ENCODE results near the gene DHCR7.

The DHCR7 gene

DNA sequence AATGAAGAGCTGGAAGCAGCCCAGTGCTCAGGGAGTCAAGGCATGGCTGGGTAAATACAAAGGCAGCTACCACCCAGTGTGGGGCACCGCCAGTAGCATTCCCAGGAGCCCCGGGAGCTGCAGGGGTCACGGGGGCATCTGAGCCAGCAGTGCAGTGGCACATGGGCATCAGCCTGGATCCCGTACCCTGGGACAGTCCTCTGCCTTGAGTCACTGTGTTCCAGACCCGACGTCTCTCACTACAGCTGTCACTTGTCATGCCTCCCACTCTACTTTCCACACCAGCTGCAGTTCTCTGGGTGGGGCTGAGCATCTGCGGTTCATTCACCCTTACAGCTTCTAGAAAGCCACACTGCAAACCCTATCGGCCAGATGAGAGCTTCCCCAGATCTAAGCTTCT, 29.6 kb downstream of the DHCR7 start:
- H3K9me3 ChIP-seq (ENCODE audit: insufficient read depth, low read length) = no peaks in the 10 kb centered on the region
- no peaks in the 10 kb centered on the region for H3K9me2 ChIP-seq (replicated peaks; ENCODE audit: insufficient read depth, low read length)
- H3K27me3 ChIP-seq (ENCODE audit: low read length) = no peaks in the 10 kb centered on the region
- H4K20me1 ChIP-seq (ENCODE audit: low read depth, low read length) = no peaks in the 10 kb centered on the region
- no peak overlapping the region for H3K27ac ChIP-seq (ENCODE audit: low read depth, low read length)
- no peak overlapping the region for H3K4me2 ChIP-seq (ENCODE audit: low read depth, low read length, poor library complexity, severe bottlenecking)
- H3K79me2 ChIP-seq (ENCODE audit: insufficient read depth, low read length) = no peaks in the 10 kb centered on the region
- no peaks in the 10 kb centered on the region for H3K36me3 ChIP-seq (ENCODE audit: low read length)
- TF ChIP-seq, protein P1, sequence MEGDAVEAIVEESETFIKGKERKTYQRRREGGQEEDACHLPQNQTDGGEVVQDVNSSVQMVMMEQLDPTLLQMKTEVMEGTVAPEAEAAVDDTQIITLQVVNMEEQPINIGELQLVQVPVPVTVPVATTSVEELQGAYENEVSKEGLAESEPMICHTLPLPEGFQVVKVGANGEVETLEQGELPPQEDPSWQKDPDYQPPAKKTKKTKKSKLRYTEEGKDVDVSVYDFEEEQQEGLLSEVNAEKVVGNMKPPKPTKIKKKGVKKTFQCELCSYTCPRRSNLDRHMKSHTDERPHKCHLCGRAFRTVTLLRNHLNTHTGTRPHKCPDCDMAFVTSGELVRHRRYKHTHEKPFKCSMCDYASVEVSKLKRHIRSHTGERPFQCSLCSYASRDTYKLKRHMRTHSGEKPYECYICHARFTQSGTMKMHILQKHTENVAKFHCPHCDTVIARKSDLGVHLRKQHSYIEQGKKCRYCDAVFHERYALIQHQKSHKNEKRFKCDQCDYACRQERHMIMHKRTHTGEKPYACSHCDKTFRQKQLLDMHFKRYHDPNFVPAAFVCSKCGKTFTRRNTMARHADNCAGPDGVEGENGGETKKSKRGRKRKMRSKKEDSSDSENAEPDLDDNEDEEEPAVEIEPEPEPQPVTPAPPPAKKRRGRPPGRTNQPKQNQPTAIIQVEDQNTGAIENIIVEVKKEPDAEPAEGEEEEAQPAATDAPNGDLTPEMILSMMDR (IDR thresholded peaks at IDR 0.05; ENCODE audit: insufficient read depth, low read length, poor library complexity, severe bottlenecking) = no peak
- no peak for TF ChIP-seq EZH2phosphoT487 (conservative IDR thresholded peaks at IDR 0.05; ENCODE audit: low read length)
- H3K9ac ChIP-seq (ENCODE audit: low read length) = no peak overlapping the region
- H3F3A ChIP-seq (ENCODE audit: insufficient read depth) = no peaks in the 10 kb centered on the region
- no peak overlapping the region for H3K4me3 ChIP-seq (ENCODE audit: insufficient read depth, low read length, poor library complexity, severe bottlenecking)
- H2AFZ ChIP-seq (ENCODE audit: low read depth, low read length, severe bottlenecking) = no peak overlapping the region

DNA sequence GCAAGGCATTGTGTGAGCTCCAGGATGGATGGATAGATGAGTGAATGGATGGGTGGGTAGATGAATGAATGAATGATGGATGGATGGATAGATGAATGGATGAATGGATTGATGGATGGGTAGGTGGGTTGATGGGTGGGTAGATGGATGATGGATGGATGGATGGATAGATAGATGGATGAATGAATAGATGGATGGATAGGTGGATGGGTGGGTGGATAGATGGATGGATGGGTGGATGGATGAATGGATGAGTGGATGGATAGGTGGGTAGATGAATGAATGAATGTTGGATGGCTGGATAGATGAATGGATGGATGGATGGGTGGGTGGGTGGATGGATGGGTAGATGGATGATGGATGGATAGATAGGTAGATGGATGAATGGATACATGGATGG, 33.5 kb downstream of the DHCR7 start:
- TF ChIP-seq, protein P1 (IDR thresholded peaks at IDR 0.05; ENCODE audit: insufficient read depth, low read length, poor library complexity, severe bottlenecking) = no peak
- no peak for TF ChIP-seq EZH2phosphoT487 (conservative IDR thresholded peaks at IDR 0.05; ENCODE audit: low read length)
- Histone ChIP-seq H3F3A (ENCODE audit: insufficient read depth) (no peaks in the 10 kb centered on the region), H4K20me1 (ENCODE audit: low read depth, low read length) (no peaks in the 10 kb centered on the region), H3K36me3 (ENCODE audit: low read length) (no peaks in the 10 kb centered on the region), H3K9me3 (ENCODE audit: insufficient read depth, low read length) (no peaks in the 10 kb centered on the region), H3K79me2 (ENCODE audit: insufficient read depth, low read length) (no peaks in the 10 kb centered on the region), H2AFZ (ENCODE audit: low read depth, low read length, severe bottlenecking) (no peak overlapping the region), H3K4me3 (ENCODE audit: insufficient read depth, low read length, poor library complexity, severe bottlenecking) (no peak overlapping the region), H3K4me2 (ENCODE audit: low read depth, low read length, poor library complexity, severe bottlenecking) (no peak overlapping the region), H3K9ac (ENCODE audit: low read length) (no peak overlapping the region), H3K27me3 (ENCODE audit: low read length) (no peaks in the 10 kb centered on the region), H3K9me2 (replicated peaks; ENCODE audit: insufficient read depth, low read length) (no peaks in the 10 kb centered on the region), H3K27ac (ENCODE audit: low read depth, low read length) (no peak overlapping the region)

DNA sequence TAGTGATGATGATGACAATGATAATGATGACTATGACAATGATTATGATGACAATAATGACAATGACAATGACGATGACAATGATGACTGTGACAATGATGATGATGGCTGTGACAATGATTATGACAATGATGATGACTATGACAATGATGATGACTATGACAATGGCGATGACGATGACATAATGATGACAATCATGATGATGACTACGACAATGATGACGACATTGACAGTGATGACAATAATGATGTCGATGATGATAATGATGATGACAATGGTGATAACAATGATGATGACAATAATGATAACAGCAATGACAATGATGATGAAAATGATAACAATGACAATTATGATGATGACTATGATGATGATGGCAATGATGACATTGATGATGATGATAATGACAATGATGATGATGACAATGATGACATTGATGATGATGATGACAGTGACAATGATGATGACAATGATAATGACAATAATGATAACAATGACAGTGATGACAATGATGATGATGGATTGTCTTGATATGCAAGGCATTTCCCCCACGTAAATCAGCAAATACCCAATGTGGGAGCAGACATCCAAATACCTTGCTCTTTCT, 37.7 kb downstream of the DHCR7 start:
- no peaks in the 10 kb centered on the region for H3K36me3 ChIP-seq (ENCODE audit: low read length)
- no peaks in the 10 kb centered on the region for H3K9me3 ChIP-seq (ENCODE audit: insufficient read depth, low read length)
- H4K20me1 ChIP-seq (ENCODE audit: low read depth, low read length) = no peaks in the 10 kb centered on the region
- no peaks in the 10 kb centered on the region for H3K9me2 ChIP-seq (replicated peaks; ENCODE audit: insufficient read depth, low read length)
- H3K4me2 ChIP-seq (ENCODE audit: low read depth, low read length, poor library complexity, severe bottlenecking) = no peak overlapping the region
- no peaks in the 10 kb centered on the region for H3K27me3 ChIP-seq (ENCODE audit: low read length)
- H2AFZ ChIP-seq (ENCODE audit: low read depth, low read length, severe bottlenecking) = no peak overlapping the region
- H3F3A ChIP-seq (ENCODE audit: insufficient read depth) = no peaks in the 10 kb centered on the region
- TF ChIP-seq EZH2phosphoT487 (conservative IDR thresholded peaks at IDR 0.05; ENCODE audit: low read length) = no peak
- TF ChIP-seq, protein P1 (IDR thresholded peaks at IDR 0.05; ENCODE audit: insufficient read depth, low read length, poor library complexity, severe bottlenecking) = no peak
- no peak overlapping the region for H3K27ac ChIP-seq (ENCODE audit: low read depth, low read length)
- H3K4me3 ChIP-seq (ENCODE audit: insufficient read depth, low read length, poor library complexity, severe bottlenecking) = no peak overlapping the region
- no peaks in the 10 kb centered on the region for H3K79me2 ChIP-seq (ENCODE audit: insufficient read depth, low read length)
- no peak overlapping the region for H3K9ac ChIP-seq (ENCODE audit: low read length)

All from SU-DHL-6 (cell line).